Chondrocyte (in vitro differentiated cells): ENCODE measurements around the gene GTF2E1. TPM values are rescaled to one million over a fixed set of nuclear protein-coding genes. Genes with fewer than 3 reads are reported as not detected.
"Not testable (repeated sequence)": the region's sequence is repeated elsewhere in the genome, so short reads cannot be mapped to it uniquely, and the experiment has no call there.

Source experiments
- DNase-seq: peaks from one replicate; pipeline ENCODE4 v3.0.0; 2021; ENCODE audit warnings: mixed read lengths, low spot score
- H3K27ac Mint-ChIP-seq: one replicate; pipeline ENCODE4 v1.8.0; 2021; ENCODE audit warnings: mild to moderate bottlenecking, moderate library complexity, mixed read lengths; ENCODE audit not compliant: unreplicated experiment
- H3K27me3 Mint-ChIP-seq: 2 replicates; pipeline ENCODE4 v1.8.0; 2021; ENCODE audit warnings: low read depth, mixed read lengths
- H3K36me3 Mint-ChIP-seq: 2 replicates; pipeline ENCODE4 v1.8.0; 2021; ENCODE audit warnings: low read depth, mixed read lengths
- H3K4me1 Mint-ChIP-seq: 2 replicates; pipeline ENCODE4 v1.8.0; 2021; ENCODE audit warnings: low read depth, mild to moderate bottlenecking, mixed read lengths
- H3K4me3 Mint-ChIP-seq: one replicate; pipeline ENCODE4 v1.8.0; 2021; ENCODE audit warnings: mild to moderate bottlenecking, moderate library complexity, mixed read lengths; ENCODE audit not compliant: unreplicated experiment
- H3K9me3 Mint-ChIP-seq: 2 replicates; pipeline ENCODE4 v1.8.0; 2021; ENCODE audit warnings: low read depth, mixed read lengths
- total RNA-seq: library from RNA; stranded (reverse); gene quantifications from 3 replicates; pipeline ENCODE4 v1.2.1, GENCODE V29; 2021
- TF ChIP-seq, protein P1 (sequence below): fragments of 200-600 bp; sonication (generic); IDR thresholded peaks from 2 replicates; pipeline ENCODE4 v1.5.0; 2021; ENCODE audit warnings: antibody characterized with exemption, mild to moderate bottlenecking, moderate library complexity

Gene GTF2E1
- total RNA-seq, 1 donor from 2014 or later = 18.0 TPM

DNA sequence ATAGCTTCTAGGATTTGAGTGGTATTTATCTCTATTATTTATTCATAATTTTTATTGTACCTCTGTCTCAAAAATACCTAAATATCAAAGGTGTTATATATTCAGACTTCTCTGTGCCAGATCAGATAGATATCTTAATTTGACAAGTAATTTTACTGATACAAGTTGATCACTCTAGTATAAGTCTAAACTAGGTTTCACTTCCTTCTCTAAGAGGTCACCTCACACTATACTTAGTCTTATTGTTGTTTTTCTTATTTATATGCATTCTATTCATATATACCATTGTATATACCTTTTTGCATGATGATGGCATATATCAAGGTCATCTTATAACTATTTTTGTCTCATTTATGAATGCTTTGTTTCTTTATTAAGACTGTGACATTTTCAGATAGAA is 34.1 kb upstream of the GTF2E1 start:
- no peak for DNase-seq
- Mint-ChIP-seq H3K27me3 (no peaks in the 10 kb centered on the region), H3K4me1 (no peaks in the 10 kb centered on the region), H3K27ac (no peak overlapping the region), H3K36me3 (peaks cover 12% of the 10 kb centered on the region), H3K4me3 (no peak overlapping the region), H3K9me3 (peaks cover 8% of the 10 kb centered on the region)
- TF ChIP-seq, protein P1, sequence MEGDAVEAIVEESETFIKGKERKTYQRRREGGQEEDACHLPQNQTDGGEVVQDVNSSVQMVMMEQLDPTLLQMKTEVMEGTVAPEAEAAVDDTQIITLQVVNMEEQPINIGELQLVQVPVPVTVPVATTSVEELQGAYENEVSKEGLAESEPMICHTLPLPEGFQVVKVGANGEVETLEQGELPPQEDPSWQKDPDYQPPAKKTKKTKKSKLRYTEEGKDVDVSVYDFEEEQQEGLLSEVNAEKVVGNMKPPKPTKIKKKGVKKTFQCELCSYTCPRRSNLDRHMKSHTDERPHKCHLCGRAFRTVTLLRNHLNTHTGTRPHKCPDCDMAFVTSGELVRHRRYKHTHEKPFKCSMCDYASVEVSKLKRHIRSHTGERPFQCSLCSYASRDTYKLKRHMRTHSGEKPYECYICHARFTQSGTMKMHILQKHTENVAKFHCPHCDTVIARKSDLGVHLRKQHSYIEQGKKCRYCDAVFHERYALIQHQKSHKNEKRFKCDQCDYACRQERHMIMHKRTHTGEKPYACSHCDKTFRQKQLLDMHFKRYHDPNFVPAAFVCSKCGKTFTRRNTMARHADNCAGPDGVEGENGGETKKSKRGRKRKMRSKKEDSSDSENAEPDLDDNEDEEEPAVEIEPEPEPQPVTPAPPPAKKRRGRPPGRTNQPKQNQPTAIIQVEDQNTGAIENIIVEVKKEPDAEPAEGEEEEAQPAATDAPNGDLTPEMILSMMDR = no peak

DNA sequence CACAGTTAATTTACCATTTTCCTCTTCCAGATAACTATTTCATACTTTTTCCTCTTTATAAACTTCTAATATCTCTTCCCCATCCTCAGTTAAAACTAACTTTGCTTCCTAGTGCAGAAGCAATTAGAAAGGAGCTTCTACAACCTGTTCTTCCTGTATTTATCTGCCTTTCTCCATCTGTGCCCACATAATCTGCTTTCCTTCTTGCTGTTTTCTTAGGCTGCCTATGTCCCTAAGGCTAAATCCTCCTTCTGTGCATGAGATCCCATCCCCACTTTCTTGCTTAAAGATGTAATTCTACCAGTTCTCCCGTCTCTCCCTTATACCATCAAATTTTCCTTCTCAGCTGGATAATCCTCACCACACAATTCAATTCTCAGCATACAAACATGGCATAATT is 32.2 kb upstream of the GTF2E1 start:
- TF ChIP-seq, protein P1 = no peak
- DNase-seq = no peak
- Mint-ChIP-seq H3K4me3 (no peak overlapping the region), H3K27ac (no peak overlapping the region), H3K4me1 (no peaks in the 10 kb centered on the region), H3K9me3 (no peaks in the 10 kb centered on the region), H3K27me3 (no peaks in the 10 kb centered on the region), H3K36me3 (peaks cover 1% of the 10 kb centered on the region)

DNA sequence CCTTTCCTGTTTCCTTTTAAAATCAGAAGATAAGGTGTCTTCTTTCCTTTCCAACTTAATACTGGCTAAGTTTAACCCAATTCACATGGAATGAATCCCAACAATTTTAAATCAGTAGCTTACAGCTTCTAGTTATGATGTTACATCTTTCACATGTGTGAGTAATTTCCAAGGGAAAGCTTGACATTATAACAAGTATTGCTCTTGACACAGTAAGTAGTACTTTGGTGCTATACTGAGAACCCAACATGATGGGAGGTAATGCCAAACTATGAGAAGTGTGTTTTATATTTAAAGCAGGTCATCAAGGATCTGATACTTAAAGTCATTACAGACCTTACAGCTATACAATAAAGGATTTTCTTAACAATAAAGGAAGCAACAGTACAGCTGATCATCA is 29.3 kb upstream of the GTF2E1 start:
- Mint-ChIP-seq H3K27ac (no peak overlapping the region), H3K9me3 (no peaks in the 10 kb centered on the region), H3K36me3 (no peaks in the 10 kb centered on the region), H3K4me3 (no peak overlapping the region), H3K4me1 (no peaks in the 10 kb centered on the region), H3K27me3 (no peaks in the 10 kb centered on the region)
- DNase-seq = no peak
- TF ChIP-seq, protein P1 = no peak

DNA sequence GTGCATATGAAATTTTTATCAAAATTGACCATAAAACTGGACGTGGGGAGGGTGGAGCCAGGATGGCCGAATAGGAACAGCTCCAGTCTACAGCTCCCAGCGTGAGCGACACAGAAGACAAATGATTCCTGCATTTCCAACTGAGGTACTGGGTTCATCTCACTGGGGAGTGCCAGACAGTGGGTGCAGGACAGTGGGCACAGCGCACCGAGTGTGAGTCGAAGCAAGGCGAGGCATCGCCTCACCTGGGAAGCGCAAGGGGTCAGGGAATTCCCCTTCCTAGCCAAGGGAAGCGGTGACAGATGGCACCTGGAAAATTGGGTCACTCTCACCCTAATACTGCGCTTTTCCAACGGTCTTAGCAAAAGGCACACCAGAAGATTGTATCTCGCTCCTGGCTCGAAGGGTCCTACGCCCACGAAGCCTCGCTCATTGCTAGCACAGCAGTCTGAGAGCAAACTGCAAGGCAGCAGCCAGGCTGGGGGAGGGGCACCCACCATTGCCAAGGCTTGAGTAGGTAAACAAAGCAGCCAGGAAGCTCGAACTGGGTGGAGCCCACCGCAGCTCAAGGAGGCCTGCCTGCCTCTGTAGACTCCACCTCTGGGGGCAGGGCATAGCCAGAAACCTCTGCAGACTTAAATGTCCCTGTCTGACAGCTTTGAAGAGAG is 23.2 kb upstream of the GTF2E1 start:
- H3K36me3 Mint-ChIP-seq, H3K9me3 Mint-ChIP-seq, H3K4me3 Mint-ChIP-seq, H3K4me1 Mint-ChIP-seq, H3K27me3 Mint-ChIP-seq, DNase-seq, H3K27ac Mint-ChIP-seq: not testable (repeated sequence)

DNA sequence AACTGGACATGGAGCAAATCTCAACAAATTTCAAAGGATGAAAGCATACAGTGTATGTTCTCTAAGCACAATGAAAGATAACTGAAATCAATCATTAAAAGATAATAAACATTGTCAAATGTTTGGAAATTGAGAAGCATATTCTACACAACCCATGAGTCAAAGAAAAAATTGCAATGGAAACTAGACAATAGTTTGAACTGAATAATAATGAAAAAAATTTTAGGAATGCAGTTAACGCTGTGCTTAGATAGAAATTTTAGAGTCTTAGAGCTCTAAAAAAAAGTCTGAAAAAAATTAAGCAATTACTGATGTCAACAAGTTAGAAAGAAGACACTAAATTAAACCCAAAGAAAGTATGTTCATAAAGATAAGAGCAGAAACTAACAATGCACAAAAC is 15.8 kb upstream of the GTF2E1 start:
- no peak for DNase-seq
- H3K4me1 Mint-ChIP-seq = no peaks in the 10 kb centered on the region
- H3K9me3 Mint-ChIP-seq = peaks cover 4% of the 10 kb centered on the region
- no peak overlapping the region for H3K4me3 Mint-ChIP-seq
- peaks cover 8% of the 10 kb centered on the region for H3K36me3 Mint-ChIP-seq
- no peaks in the 10 kb centered on the region for H3K27me3 Mint-ChIP-seq
- H3K27ac Mint-ChIP-seq = no peak overlapping the region
- TF ChIP-seq, protein P1 = no peak
